ENCODE data around the gene THYN1. TPM values are rescaled to one million over a fixed set of nuclear protein-coding genes. Genes with fewer than 3 reads are reported as not detected.
A peak's percentile ranks its signal among the peaks of the same experiment; 100 is the strongest.

Gene THYN1
- total RNA-seq, 1 donor from 2014 or later = 33.7 TPM

DNA sequence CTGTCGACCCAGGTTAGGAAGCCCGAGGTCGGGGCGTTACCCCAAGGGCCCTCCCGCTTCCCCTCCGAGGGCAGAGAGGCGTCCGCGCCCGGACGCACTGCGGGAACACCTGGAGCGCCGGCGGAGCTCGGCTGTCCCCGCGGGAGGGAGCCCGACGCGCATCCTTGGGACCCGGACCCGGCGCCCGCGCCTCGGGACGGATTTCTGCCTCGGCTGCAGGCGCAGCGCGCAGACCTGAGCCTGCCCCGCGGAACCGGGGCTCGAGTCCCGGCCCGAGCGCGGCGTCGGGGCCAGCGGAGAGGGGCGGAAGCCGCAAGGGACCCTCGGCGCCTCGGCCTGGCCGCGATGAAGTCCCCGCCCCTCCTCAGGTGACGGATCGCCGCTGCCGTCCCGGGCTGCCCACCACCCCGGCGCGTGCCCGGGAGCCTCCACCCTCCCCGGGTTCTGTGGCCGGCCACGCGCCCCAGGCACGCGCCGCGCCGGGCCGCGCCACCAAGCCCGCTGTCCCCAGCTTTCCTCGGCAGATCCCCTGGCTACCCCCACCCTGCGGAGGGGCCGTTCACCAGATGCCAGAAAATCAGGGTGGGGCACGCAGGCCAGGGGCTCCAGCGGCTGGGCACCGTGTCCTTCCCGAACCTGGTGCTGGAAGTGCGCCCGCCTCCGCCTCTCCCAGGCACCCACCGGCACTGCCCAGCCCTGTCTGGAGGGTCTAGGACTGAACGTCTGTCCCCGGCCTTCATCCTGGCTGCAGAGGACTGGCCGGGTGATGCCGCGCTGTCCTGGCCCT lies 23.4 kb upstream of the THYN1 start:
- no peaks in the 10 kb centered on the region for H3K36me3 ChIP-seq
- intact Hi-C loops (cut with DNase I) = no loop called here
- no peaks in the 10 kb centered on the region for H3K9me3 ChIP-seq
- peak; percentile 15 to 60 for ATAC-seq
- peaks cover 91% of the 10 kb centered on the region for H3K27me3 ChIP-seq (ENCODE audit: low read depth)
- H3K27ac ChIP-seq = no peak overlapping the region
- no peak for DNase-seq
- peaks cover 22% of the 10 kb centered on the region for H3K4me1 ChIP-seq
- H3K4me3 ChIP-seq = peak overlapping the region; percentile 47
- TF ChIP-seq, protein P1, sequence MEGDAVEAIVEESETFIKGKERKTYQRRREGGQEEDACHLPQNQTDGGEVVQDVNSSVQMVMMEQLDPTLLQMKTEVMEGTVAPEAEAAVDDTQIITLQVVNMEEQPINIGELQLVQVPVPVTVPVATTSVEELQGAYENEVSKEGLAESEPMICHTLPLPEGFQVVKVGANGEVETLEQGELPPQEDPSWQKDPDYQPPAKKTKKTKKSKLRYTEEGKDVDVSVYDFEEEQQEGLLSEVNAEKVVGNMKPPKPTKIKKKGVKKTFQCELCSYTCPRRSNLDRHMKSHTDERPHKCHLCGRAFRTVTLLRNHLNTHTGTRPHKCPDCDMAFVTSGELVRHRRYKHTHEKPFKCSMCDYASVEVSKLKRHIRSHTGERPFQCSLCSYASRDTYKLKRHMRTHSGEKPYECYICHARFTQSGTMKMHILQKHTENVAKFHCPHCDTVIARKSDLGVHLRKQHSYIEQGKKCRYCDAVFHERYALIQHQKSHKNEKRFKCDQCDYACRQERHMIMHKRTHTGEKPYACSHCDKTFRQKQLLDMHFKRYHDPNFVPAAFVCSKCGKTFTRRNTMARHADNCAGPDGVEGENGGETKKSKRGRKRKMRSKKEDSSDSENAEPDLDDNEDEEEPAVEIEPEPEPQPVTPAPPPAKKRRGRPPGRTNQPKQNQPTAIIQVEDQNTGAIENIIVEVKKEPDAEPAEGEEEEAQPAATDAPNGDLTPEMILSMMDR (IDR thresholded peaks at IDR 0.05) = no peak

DNA sequence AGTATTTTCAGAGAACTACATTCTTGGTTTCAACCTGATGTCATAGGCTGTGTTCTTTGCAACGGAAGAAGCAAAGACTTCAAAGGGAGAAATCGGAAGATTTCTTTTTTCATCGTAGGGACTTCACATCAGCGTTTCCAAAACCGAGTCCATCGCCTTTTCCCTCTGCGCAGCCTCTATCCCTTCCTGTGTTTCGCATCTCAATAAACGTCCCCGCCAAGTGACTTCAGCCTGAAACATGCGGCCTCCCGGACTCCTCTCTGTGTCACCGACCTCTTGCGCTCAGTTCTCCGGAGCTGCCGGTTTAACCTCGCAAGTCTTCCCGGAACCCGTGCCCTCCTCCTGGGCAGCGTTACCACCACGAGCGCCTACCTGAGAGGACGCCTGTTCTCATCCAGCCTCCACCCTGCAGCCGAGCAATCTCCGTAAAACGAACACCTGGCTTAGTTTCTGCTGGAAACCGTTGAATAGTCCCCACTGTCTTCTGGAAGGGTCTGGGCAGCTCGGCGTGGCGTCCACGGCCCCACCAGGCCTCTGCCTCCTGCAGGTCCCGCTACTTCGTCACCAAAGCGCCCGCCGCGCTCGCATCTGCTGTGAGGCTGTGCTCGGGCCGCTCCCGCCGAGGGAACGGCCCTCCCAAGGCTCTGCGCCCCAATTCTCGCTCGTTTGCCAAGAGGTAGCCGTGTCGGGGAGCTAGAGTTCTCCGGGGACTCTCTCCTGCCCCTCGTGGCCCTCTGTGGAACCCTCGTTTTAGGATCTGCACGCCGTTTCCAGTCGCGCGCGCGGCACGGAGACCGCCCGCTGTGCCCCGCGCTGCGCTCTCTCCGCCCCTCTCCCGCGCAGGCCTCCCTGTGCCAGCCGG lies 22.6 kb upstream of the THYN1 start, which contains the start of gene GLB1L3:
Gene GLB1L3, plus strand, starts transcription at position 846 of the 862 bp plus-strand sequence. CDS start 362 bp downstream, outside the sequence.
- ATAC-seq (peak; percentile 83), DNase-seq (no peak)
- Histone ChIP-seq H3K9me3 (no peaks in the 10 kb centered on the region), H3K4me1 (peaks cover 22% of the 10 kb centered on the region), H3K27ac (no peak within 1 kb of the TSS), H3K27me3 (ENCODE audit: low read depth) (peaks cover 95% of the 10 kb centered on the region), H3K4me3 (peak within 1 kb of the TSS; percentile 47), H3K36me3 (no peaks in the 10 kb centered on the region)
- TF ChIP-seq, protein P1 (IDR thresholded peaks at IDR 0.05) = peak; percentile 37
- intact Hi-C loops (cut with DNase I) = no loop called here

DNA sequence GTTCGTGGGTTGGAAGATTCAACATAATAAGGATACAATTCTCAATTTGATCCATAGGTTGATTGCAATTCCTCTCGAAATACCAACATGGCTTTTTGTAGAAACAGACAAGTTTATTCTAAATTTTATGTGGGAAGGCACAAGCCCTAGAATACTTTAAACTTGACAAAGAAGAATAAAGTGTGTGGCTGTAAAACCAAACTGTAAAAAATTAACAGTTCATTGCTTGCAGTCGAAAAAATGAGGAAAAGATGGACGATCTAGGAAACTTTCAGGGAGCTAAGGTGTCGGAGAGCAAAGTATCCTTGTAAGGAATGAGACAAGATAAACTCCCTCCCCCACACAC lies 22.0 kb upstream of the THYN1 start:
- H3K4me3 ChIP-seq = no peak overlapping the region
- no peak for ATAC-seq
- H3K27me3 ChIP-seq (ENCODE audit: low read depth) = peaks cover 93% of the 10 kb centered on the region
- DNase-seq = no peak
- H3K9me3 ChIP-seq = no peaks in the 10 kb centered on the region
- H3K4me1 ChIP-seq = peaks cover 22% of the 10 kb centered on the region
- intact Hi-C loops (cut with DNase I) = no loop called here
- no peaks in the 10 kb centered on the region for H3K36me3 ChIP-seq
- no peak overlapping the region for H3K27ac ChIP-seq
- TF ChIP-seq, protein P1 (IDR thresholded peaks at IDR 0.05) = no peak

DNA sequence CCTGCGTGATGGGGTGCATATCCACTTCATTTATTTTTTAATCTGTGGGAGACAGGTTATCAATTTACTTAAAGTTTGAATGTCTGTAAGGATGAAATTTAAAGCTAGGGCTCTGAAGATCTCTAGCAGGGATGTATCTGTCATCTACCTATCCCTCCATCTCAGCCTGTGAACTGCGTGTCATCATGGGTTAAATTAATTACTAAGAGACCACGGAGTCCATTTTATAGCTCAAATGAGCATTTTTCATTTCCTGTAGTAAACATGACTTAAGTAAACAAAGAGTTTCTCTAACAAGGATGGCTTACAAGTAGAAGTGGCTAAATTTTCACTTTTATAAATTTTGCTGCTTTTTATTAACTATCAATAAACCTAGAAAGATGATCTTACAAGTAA lies 20.2 kb upstream of the THYN1 start:
- intact Hi-C loops (cut with DNase I) = no loop called here
- H3K27me3 ChIP-seq (ENCODE audit: low read depth) = peaks cover 81% of the 10 kb centered on the region

More for the DNA sequence above, 20.2 kb upstream of the THYN1 start:
- TF ChIP-seq, protein P1 (IDR thresholded peaks at IDR 0.05) = no peak
- H3K9me3 ChIP-seq = no peaks in the 10 kb centered on the region
- H3K4me1 ChIP-seq = peaks cover 22% of the 10 kb centered on the region
- ATAC-seq (no peak), DNase-seq (no peak)
- H3K4me3 ChIP-seq = no peak overlapping the region
- no peaks in the 10 kb centered on the region for H3K36me3 ChIP-seq
- H3K27ac ChIP-seq = no peak overlapping the region

Measured in lower lobe of right lung (tissue), 2 donors.